ENCODE results near the gene UGT1A9. TPM values are rescaled to one million over a fixed set of nuclear protein-coding genes. Genes with fewer than 3 reads are reported as not detected.

UGT1A9 gene
- total RNA-seq, 1 experiment from 2014 or later, result not detected

DNA sequence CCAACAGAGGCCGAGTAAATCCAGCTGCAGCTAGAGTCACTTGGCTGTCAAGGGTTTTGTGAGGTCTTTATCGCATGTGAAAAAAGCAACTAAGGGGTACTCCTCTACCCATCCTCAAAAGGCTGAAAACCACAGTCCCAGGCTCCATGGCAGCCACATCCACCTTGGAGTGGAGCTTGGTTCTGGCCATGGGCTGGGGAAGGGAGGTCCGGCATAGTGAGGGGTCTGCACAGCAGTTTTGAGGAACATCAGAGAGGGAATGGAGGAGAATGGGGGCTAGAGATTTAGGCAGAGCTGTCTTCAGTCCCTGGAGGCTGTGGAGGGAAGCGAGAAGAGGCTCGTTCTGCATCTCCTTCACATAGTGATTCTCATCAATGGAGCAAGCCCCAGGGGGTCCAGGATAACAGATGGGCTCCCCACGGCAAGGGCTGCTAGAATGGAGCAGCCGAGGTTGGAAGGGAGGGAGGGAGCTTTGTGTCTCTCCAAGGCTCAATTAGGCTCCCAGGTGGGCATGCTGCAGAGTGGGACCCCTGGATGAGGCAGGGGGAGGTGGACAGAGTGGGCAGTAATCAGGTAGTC is 127.5 kb downstream of the UGT1A9 start:
- Mint-ChIP-seq H3K9me3 (peaks cover 14 to 18% of the 10 kb centered on the region in 2 experiments), H3K27ac (no peak overlapping the region; a peak in 1 of 7 replicates), H3K27me3 (ENCODE audit: low read depth) (peaks cover 8% of the 10 kb centered on the region), H3K36me3 (ENCODE audit: insufficient read depth in 1 of 3, low read depth in 3 of 3) (peaks cover 0 to 5% (median 4%) of the 10 kb centered on the region in 3 experiments; a peak in 2 of 7 replicates), H3K4me3 (0 out of 5 replicates have a peak overlapping the region, but pooled peaks of 1 of the 2 experiments have one; percentile 40), H3K4me1 (peaks cover 2 to 4% of the 10 kb centered on the region in 2 experiments; a peak in 3 of 4 replicates)
- Histone ChIP-seq H2AFZ (ENCODE audit: low read length) (no peak overlapping the region), H2BK120ac (ENCODE audit: low read depth, low read length, poor library complexity, severe bottlenecking) (no peak overlapping the region), H3K14ac (ENCODE audit: insufficient read depth, low read length) (no peak overlapping the region), H3K4me2 (ENCODE audit: insufficient read depth, insufficient read length, low read length) (no peak overlapping the region), H3K9ac (ENCODE audit: extremely low read depth, insufficient read length, low read length) (no peak overlapping the region), H4K8ac (replicated peaks; ENCODE audit: insufficient read length, low read depth, low read length) (no peak overlapping the region), H2BK20ac (ENCODE audit: low read depth, low read length, poor library complexity, severe bottlenecking) (no peak overlapping the region), H3K9me3 (ENCODE audit: control insufficient read depth, low read depth, low read length) (no peaks in the 10 kb centered on the region), H3K23ac (ENCODE audit: insufficient read length, low read depth, low read length) (no peak overlapping the region), H4K20me1 (ENCODE audit: control insufficient read depth, insufficient read depth, insufficient read length) (no peaks in the 10 kb centered on the region), H3K56ac (ENCODE audit: insufficient read length, low read depth, low read length) (no peak overlapping the region), H3K79me2 (ENCODE audit: insufficient read depth, low read length) (no peaks in the 10 kb centered on the region), H3K18ac (ENCODE audit: insufficient read length, low read depth, low read length) (no peak overlapping the region), H2BK12ac (ENCODE audit: insufficient read length, low read depth, low read length) (no peak overlapping the region), H3K27me3 (ENCODE audit: insufficient read depth, low read length) (no peaks in the 10 kb centered on the region), H3T11ph (ENCODE audit: low read length) (no peak overlapping the region), H2BK15ac (ENCODE audit: low read depth, low read length) (no peak overlapping the region), H3K79me1 (ENCODE audit: insufficient read depth, low read depth, low read length, poor library complexity, severe bottlenecking) (no peaks in the 10 kb centered on the region), H3K27ac (ENCODE audit: insufficient read length, low read depth, low read length) (no peak overlapping the region), H3K4me1 (ENCODE audit: insufficient read depth, low read length) (no peaks in the 10 kb centered on the region), H4K5ac (ENCODE audit: insufficient read length, low read depth, low read length) (no peak overlapping the region), H3K4ac (ENCODE audit: low read depth, low read length) (no peak overlapping the region), H2AK5ac (ENCODE audit: insufficient read length, low read length) (no peak overlapping the region), H2BK5ac (ENCODE audit: insufficient read length, low read length) (no peak overlapping the region), H4K91ac (ENCODE audit: insufficient read length, low read depth, low read length) (no peak overlapping the region), H3K23me2 (ENCODE audit: insufficient read length, low read depth, low read length, poor library complexity, severe bottlenecking) (no peaks in the 10 kb centered on the region)
- TF ChIP-seq, protein P1, sequence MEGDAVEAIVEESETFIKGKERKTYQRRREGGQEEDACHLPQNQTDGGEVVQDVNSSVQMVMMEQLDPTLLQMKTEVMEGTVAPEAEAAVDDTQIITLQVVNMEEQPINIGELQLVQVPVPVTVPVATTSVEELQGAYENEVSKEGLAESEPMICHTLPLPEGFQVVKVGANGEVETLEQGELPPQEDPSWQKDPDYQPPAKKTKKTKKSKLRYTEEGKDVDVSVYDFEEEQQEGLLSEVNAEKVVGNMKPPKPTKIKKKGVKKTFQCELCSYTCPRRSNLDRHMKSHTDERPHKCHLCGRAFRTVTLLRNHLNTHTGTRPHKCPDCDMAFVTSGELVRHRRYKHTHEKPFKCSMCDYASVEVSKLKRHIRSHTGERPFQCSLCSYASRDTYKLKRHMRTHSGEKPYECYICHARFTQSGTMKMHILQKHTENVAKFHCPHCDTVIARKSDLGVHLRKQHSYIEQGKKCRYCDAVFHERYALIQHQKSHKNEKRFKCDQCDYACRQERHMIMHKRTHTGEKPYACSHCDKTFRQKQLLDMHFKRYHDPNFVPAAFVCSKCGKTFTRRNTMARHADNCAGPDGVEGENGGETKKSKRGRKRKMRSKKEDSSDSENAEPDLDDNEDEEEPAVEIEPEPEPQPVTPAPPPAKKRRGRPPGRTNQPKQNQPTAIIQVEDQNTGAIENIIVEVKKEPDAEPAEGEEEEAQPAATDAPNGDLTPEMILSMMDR (conservative IDR thresholded peaks at IDR 0.05), result no peak
- no peak for DNase-seq
- no CpG with 5 or more reads among the region's 7 CpGs for WGBS (ENCODE audit: extremely low coverage, insufficient read length, low lambda C conversion rate)

Measured in H9 (cell line).